HepG2 (cell line): Measurements from ENCODE around the gene CCT7. TPM values are rescaled to one million over a fixed set of nuclear protein-coding genes. Genes with fewer than 3 reads are reported as not detected.

Experiments used
- EZH2 ChIP-seq: conservative IDR thresholded peaks from 2 replicates; pipeline ENCODE4 v1.6.1; 2012; ENCODE audit warnings: mild to moderate bottlenecking, low read depth, low read length, moderate library complexity
- FOXC1 ChIP-seq: sonication (generic); formaldehyde crosslinking; IDR thresholded peaks from 2 replicates; pipeline ENCODE4 v1.8.0; 2022; ENCODE audit warnings: mild to moderate bottlenecking, missing genetic modification reagents, borderline replicate concordance
- GABPB1 ChIP-seq: IDR thresholded peaks from 2 replicates; pipeline ENCODE4 v1.6.1; 2016; ENCODE audit warnings: mild to moderate bottlenecking, missing genetic modification reagents, moderate library complexity, missing compliant biosample characterization
- SIN3A ChIP-seq: IDR thresholded peaks from 2 replicates; pipeline ENCODE4 v1.6.1; 2011; ENCODE audit warnings: low read depth, mild to moderate bottlenecking, control low read depth, low read length, borderline replicate concordance
- SMAD1 ChIP-seq: sonication (generic); formaldehyde crosslinking; IDR thresholded peaks from 2 replicates; pipeline ENCODE4 v1.4.0; 2020; ENCODE audit warnings: missing genetic modification reagents, low read depth, mild to moderate bottlenecking, borderline replicate concordance
- TAF1 ChIP-seq: sonication (generic); formaldehyde crosslinking; IDR thresholded peaks from 2 replicates; pipeline ENCODE4 v1.4.0; 2020; ENCODE audit warnings: missing genetic modification reagents
- ZMAT3 ChIP-seq: sonication (generic); formaldehyde crosslinking; conservative IDR thresholded peaks from 2 replicates; pipeline ENCODE4 v1.7.0; 2021; ENCODE audit warnings: missing genetic modification reagents
- ZNF790 ChIP-seq: sonication (generic); formaldehyde crosslinking; IDR thresholded peaks from 2 replicates; pipeline ENCODE4 v1.8.0; 2022; ENCODE audit warnings: missing genetic modification reagents, mild to moderate bottlenecking, borderline replicate concordance
- ZNF792 ChIP-seq: IDR thresholded peaks from 2 replicates; pipeline ENCODE4 v1.6.1; 2016
- polyA plus RNA-seq, 8 experiments: library from polyadenylated mRNA; depleted of rRNA in 3 of 8; stranded (reverse) in 7 of 8; unstranded in 1 of 8; fragments of >200 nt; fragmentation: Illumina TruSeq in 4 of 8; extraction: Trizol in 4 of 8; gene quantifications; 2 replicates each; pipeline versions ENCODE4 v1.2.1 to v1.2.3, GENCODE V29; 2011 to 2016; ENCODE audit warnings: low read depth in 4 of 8, missing spikeins in 1 of 8, mixed read lengths in 1 of 8; ENCODE audit not compliant: insufficient read depth in 1 of 8
- total RNA-seq, 5 experiments: library from RNA; depleted of rRNA; stranded (reverse); fragments of >200 nt; fragmentation: Illumina TruSeq; extraction: Trizol; gene quantifications; 2 replicates each; pipeline ENCODE4 v1.2.3, GENCODE V29; 2016; ENCODE audit warnings: low read depth in 1 of 5
- TF ChIP-seq, protein P1 (sequence below): sonication (generic); formaldehyde crosslinking; IDR thresholded peaks from 2 replicates; pipeline ENCODE4 v1.9.0; 2022; ENCODE audit warnings: low read depth, missing genetic modification reagents
- TF ChIP-seq, protein P2 (sequence below): sonication (generic); formaldehyde crosslinking; IDR thresholded peaks from 2 replicates; pipeline ENCODE4 v1.5.0; 2020; ENCODE audit warnings: mild to moderate bottlenecking, missing genetic modification reagents
- TF ChIP-seq, protein P3 (sequence below): IDR thresholded peaks from 2 replicates; pipeline ENCODE4 v1.6.1; 2016; ENCODE audit warnings: mild to moderate bottlenecking
- TF ChIP-seq, protein P4 (sequence below), 2 experiments: sonication (generic) in 1 of 2; formaldehyde crosslinking in 1 of 2; IDR thresholded peaks; 2 replicates each; pipeline versions ENCODE4 v1.4.0 to v1.6.1; 2018 to 2020; ENCODE audit warnings: missing genetic modification reagents in 2 of 2, borderline replicate concordance in 1 of 2, low read depth in 1 of 2, mild to moderate bottlenecking in 1 of 2, missing biosample characterization in 1 of 2
- TF ChIP-seq, protein P5 (sequence below): sonication (generic); formaldehyde crosslinking; IDR thresholded peaks from 2 replicates; pipeline ENCODE4 v1.4.0; 2020; ENCODE audit warnings: mild to moderate bottlenecking, missing genetic modification reagents, borderline replicate concordance

Gene CCT7
- total and polyA plus RNA-seq, 2 of the 13 experiments (the other 11 are each of a cell fraction or from before 2014, with no cell fraction given): 347 to 517 TPM

DNA sequence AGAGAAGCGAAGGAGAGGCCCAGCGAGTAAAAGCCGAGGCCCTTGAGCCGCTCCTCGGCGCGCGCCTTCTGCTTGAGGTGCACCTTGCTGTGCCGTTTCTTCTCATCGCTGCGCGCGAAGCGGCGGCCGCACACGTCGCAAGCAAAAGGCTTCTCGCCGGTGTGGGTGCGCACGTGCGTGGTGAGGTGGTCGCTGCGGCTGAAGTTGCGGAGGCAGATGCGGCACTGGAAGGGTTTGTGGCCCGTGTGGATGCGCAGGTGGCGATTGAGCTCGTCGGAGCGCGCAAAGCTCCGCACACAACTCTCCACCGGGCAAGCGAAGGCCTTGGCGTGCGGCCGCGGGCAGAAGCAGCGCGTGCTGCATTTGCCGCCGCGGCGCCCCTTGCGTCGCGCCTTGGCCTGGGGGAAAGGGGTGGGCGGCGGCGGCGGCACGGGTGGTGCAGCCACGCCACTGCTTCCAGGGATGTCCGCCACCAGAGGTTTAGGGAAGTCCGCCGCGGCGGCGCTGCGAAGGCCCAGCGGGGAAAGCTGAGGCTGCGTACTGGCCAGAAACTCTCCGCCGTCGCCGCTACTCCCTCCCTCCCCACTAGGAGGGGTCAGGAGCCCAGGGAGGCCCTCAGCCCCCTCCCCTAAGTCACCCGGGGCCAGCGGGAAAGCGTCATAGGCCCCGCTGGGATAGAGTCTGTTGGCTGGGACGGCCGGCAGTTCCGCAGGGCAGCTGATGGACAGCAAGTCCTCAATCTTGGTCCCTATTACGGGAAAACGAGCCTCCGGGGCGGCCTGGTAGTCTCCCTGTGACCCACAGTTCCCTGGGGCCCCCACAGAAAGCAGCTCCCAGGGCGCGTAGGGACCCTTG, 57.6 kb downstream of the CCT7 start (continued):
- TF ChIP-seq ZNF790 (CRISPR knock-in tag) (peak; percentile 0; the same call in 1 of the 2 replicates), GABPB1 (0 out of 2 replicates have a peak, but pooled peaks have one; percentile 9), SIN3A (no peak), ZNF792 (CRISPR knock-in tag) (no peak), FOXC1 (CRISPR knock-in tag) (no peak), EZH2 (no peak), ZMAT3 (CRISPR knock-in tag) (no peak), SMAD1 (CRISPR knock-in tag) (no peak), TAF1 (CRISPR knock-in tag) (0 out of 2 replicates have a peak, but pooled peaks have one; percentile 18)
- TF ChIP-seq, protein P1, sequence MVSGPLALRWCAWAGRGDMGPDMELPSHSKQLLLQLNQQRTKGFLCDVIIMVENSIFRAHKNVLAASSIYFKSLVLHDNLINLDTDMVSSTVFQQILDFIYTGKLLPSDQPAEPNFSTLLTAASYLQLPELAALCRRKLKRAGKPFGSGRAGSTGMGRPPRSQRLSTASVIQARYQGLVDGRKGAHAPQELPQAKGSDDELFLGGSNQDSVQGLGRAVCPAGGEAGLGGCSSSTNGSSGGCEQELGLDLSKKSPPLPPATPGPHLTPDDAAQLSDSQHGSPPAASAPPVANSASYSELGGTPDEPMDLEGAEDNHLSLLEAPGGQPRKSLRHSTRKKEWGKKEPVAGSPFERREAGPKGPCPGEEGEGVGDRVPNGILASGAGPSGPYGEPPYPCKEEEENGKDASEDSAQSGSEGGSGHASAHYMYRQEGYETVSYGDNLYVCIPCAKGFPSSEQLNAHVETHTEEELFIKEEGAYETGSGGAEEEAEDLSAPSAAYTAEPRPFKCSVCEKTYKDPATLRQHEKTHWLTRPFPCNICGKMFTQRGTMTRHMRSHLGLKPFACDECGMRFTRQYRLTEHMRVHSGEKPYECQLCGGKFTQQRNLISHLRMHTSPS (CRISPR knock-in tag): no peak
- TF ChIP-seq, protein P2, sequence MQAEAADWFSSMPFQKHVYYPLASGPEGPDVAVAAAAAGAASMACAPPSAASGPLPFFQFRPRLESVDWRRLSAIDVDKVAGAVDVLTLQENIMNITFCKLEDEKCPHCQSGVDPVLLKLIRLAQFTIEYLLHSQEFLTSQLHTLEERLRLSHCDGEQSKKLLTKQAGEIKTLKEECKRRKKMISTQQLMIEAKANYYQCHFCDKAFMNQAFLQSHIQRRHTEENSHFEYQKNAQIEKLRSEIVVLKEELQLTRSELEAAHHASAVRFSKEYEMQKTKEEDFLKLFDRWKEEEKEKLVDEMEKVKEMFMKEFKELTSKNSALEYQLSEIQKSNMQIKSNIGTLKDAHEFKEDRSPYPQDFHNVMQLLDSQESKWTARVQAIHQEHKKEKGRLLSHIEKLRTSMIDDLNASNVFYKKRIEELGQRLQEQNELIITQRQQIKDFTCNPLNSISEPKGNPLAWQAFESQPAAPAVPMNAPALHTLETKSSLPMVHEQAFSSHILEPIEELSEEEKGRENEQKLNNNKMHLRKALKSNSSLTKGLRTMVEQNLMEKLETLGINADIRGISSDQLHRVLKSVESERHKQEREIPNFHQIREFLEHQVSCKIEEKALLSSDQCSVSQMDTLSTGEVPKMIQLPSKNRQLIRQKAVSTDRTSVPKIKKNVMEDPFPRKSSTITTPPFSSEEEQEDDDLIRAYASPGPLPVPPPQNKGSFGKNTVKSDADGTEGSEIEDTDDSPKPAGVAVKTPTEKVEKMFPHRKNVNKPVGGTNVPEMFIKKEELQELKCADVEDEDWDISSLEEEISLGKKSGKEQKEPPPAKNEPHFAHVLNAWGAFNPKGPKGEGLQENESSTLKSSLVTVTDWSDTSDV (CRISPR knock-in tag): no peak
- TF ChIP-seq, protein P3, sequence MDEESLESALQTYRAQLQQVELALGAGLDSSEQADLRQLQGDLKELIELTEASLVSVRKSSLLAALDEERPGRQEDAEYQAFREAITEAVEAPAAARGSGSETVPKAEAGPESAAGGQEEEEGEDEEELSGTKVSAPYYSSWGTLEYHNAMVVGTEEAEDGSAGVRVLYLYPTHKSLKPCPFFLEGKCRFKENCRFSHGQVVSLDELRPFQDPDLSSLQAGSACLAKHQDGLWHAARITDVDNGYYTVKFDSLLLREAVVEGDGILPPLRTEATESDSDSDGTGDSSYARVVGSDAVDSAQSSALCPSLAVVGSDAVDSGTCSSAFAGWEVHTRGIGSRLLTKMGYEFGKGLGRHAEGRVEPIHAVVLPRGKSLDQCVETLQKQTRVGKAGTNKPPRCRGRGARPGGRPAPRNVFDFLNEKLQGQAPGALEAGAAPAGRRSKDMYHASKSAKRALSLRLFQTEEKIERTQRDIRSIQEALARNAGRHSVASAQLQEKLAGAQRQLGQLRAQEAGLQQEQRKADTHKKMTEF: 0 out of 2 replicates have a peak, but pooled peaks have one; percentile 0
- TF ChIP-seq, protein P4, sequence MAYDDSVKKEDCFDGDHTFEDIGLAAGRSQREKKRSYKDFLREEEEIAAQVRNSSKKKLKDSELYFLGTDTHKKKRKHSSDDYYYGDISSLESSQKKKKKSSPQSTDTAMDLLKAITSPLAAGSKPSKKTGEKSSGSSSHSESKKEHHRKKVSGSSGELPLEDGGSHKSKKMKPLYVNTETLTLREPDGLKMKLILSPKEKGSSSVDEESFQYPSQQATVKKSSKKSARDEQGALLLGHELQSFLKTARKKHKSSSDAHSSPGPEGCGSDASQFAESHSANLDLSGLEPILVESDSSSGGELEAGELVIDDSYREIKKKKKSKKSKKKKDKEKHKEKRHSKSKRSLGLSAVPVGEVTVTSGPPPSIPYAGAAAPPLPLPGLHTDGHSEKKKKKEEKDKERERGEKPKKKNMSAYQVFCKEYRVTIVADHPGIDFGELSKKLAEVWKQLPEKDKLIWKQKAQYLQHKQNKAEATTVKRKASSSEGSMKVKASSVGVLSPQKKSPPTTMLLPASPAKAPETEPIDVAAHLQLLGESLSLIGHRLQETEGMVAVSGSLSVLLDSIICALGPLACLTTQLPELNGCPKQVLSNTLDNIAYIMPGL (CRISPR knock-in tag; IDR thresholded peaks at IDR 0.05; ENCODE audit: borderline replicate concordance in 1 of 2, low read depth in 1 of 2): no peak
- TF ChIP-seq, protein P5, sequence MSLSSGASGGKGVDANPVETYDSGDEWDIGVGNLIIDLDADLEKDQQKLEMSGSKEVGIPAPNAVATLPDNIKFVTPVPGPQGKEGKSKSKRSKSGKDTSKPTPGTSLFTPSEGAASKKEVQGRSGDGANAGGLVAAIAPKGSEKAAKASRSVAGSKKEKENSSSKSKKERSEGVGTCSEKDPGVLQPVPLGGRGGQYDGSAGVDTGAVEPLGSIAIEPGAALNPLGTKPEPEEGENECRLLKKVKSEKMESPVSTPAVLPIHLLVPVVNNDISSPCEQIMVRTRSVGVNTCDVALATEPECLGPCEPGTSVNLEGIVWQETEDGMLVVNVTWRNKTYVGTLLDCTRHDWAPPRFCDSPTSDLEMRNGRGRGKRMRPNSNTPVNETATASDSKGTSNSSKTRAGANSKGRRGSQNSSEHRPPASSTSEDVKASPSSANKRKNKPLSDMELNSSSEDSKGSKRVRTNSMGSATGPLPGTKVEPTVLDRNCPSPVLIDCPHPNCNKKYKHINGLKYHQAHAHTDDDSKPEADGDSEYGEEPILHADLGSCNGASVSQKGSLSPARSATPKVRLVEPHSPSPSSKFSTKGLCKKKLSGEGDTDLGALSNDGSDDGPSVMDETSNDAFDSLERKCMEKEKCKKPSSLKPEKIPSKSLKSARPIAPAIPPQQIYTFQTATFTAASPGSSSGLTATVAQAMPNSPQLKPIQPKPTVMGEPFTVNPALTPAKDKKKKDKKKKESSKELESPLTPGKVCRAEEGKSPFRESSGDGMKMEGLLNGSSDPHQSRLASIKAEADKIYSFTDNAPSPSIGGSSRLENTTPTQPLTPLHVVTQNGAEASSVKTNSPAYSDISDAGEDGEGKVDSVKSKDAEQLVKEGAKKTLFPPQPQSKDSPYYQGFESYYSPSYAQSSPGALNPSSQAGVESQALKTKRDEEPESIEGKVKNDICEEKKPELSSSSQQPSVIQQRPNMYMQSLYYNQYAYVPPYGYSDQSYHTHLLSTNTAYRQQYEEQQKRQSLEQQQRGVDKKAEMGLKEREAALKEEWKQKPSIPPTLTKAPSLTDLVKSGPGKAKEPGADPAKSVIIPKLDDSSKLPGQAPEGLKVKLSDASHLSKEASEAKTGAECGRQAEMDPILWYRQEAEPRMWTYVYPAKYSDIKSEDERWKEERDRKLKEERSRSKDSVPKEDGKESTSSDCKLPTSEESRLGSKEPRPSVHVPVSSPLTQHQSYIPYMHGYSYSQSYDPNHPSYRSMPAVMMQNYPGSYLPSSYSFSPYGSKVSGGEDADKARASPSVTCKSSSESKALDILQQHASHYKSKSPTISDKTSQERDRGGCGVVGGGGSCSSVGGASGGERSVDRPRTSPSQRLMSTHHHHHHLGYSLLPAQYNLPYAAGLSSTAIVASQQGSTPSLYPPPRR (CRISPR knock-in tag): 0 out of 2 replicates have a peak, but pooled peaks have one; percentile 6
